B cell (primary cell): ENCODE results near the gene ARL4C. TPM values are rescaled to one million over a fixed set of nuclear protein-coding genes. Genes with fewer than 3 reads are reported as not detected.
A peak's percentile ranks its signal among the peaks of the same experiment; 100 is the strongest.

Source experiments
- ATAC-seq: fragments of 200-7000 bp; cut with Tn5 transposase; one replicate; pipeline ENCODE4 v1.10.0; 2021; ENCODE audit warnings: low read depth, mild to moderate bottlenecking, moderate number of reproducible peaks, moderate library complexity
- CTCF ChIA-PET: fragments of 350-600 bp; sonication (Branson Sonifier 250); formaldehyde crosslinking; loops from one replicate; lab custom pipeline; 2021; ENCODE audit warnings: antibody characterized with exemption, inconsistent platforms; lab: Charles Lee
- POLR2A ChIA-PET: fragments of 350-600 bp; sonication (Branson Sonifier 250); formaldehyde crosslinking; loops from one replicate; lab custom pipeline; 2021; ENCODE audit warnings: antibody characterized with exemption; lab: Charles Lee
- DNase-seq: peaks from one replicate; pipeline ENCODE4 v3.0.0; 2013
- H2AFZ ChIP-seq: 2 replicates; pipeline ENCODE4 v1.6.1; 2012; ENCODE audit warnings: mild to moderate bottlenecking, low read depth, low read length; ENCODE audit not compliant: insufficient read depth, poor library complexity, severe bottlenecking
- H3K27ac ChIP-seq, 2 donors: 1 replicate in 1 of 2; 2 replicates in 1 of 2; pipeline ENCODE4 v1.5.1; 2012 to 2013; ENCODE audit warnings: low read length in 2 of 2, mild to moderate bottlenecking in 2 of 2, moderate library complexity in 1 of 2
- H3K27me3 ChIP-seq, 4 experiments: fragments of 200-600 bp in 1 of 4; sonication (generic) in 1 of 4; replicated peaks in 1 of 4; 1 replicate in 2 of 4; 2 replicates in 2 of 4; pipeline versions ENCODE4 v1.6.1 to v1.7.0; 2013 to 2016; ENCODE audit warnings: low read length in 3 of 4, mild to moderate bottlenecking in 2 of 4, mixed read lengths in 1 of 4, moderate library complexity in 1 of 4; ENCODE audit not compliant: insufficient read depth in 4 of 4, control insufficient read depth in 3 of 4; ENCODE audit errors: control extremely low read depth in 1 of 4
- H3K36me3 ChIP-seq, 2 experiments: replicated peaks in 1 of 2; 1 replicate in 1 of 2; 2 replicates in 1 of 2; pipeline versions ENCODE4 v1.6.1 to v1.7.1; 2013; ENCODE audit warnings: low read length in 1 of 2; ENCODE audit not compliant: insufficient read depth in 2 of 2, control insufficient read depth in 1 of 2; ENCODE audit errors: control extremely low read depth in 1 of 2, extremely low read depth in 1 of 2
- H3K4me1 ChIP-seq, 2 donors: fragments of 200-600 bp in 1 of 2; sonication (generic) in 1 of 2; 1 replicate in 1 of 2; 2 replicates in 1 of 2; pipeline versions ENCODE4 v1.5.1 to v1.6.1; 2013 to 2017; ENCODE audit warnings: low read length in 2 of 2; ENCODE audit not compliant: control insufficient read depth in 2 of 2, insufficient read depth in 2 of 2
- H3K4me2 ChIP-seq: replicated peaks from 2 replicates; pipeline ENCODE3; 2012; ENCODE audit warnings: mild to moderate bottlenecking, low read depth, low read length; ENCODE audit not compliant: poor library complexity, severe bottlenecking
- H3K4me3 ChIP-seq, 5 experiments: fragments of 200-600 bp in 1 of 5; sonication (generic) in 1 of 5; 1 replicate in 3 of 5; 2 replicates in 2 of 5; pipeline versions ENCODE4 v1.5.1 to v1.7.0; 2011 to 2016; ENCODE audit warnings: low read length in 4 of 5, mild to moderate bottlenecking in 4 of 5, low read depth in 2 of 5, control low read depth in 1 of 5, moderate library complexity in 1 of 5; ENCODE audit not compliant: insufficient read depth in 1 of 5; ENCODE audit errors: control extremely low read depth in 1 of 5, extremely low read depth in 1 of 5
- H3K79me2 ChIP-seq: fragments of 200-600 bp; sonication (generic); one replicate; pipeline ENCODE4 v1.6.0; 2016; ENCODE audit warnings: low read length; ENCODE audit not compliant: control insufficient read depth, insufficient read depth
- H3K9ac ChIP-seq: fragments of 200-600 bp; sonication (generic); 2 replicates; pipeline ENCODE4 v1.6.1; 2017; ENCODE audit warnings: mild to moderate bottlenecking, low read length, moderate library complexity
- H3K9me3 ChIP-seq, 3 donors: one replicate each; pipeline versions ENCODE4 v1.6.1 to v1.7.1; 2013; ENCODE audit warnings: low read length in 2 of 3; ENCODE audit not compliant: control insufficient read depth in 2 of 3, insufficient read depth in 1 of 3; ENCODE audit errors: control extremely low read depth in 1 of 3
- H4K20me1 ChIP-seq: 2 replicates; pipeline ENCODE4 v1.6.0; 2012; ENCODE audit warnings: mild to moderate bottlenecking, low read length; ENCODE audit not compliant: insufficient read depth, control insufficient read depth, poor library complexity, severe bottlenecking
- H3K27ac Mint-ChIP-seq: one replicate; pipeline ENCODE4 v1.8.0; 2021; ENCODE audit warnings: mixed read lengths
- H3K27me3 Mint-ChIP-seq: one replicate; pipeline ENCODE4 v1.8.0; 2021; ENCODE audit warnings: mixed read lengths
- H3K4me1 Mint-ChIP-seq: one replicate; pipeline ENCODE4 v1.8.0; 2021; ENCODE audit warnings: mixed read lengths
- H3K4me3 Mint-ChIP-seq: one replicate; pipeline ENCODE4 v1.8.0; 2021; ENCODE audit warnings: mixed read lengths
- H3K9me3 Mint-ChIP-seq: one replicate; pipeline ENCODE4 v1.8.0; 2022; ENCODE audit warnings: mixed read lengths; ENCODE audit not compliant: insufficient read depth
- CTCF ChIP-seq: fragments of 200-600 bp; IDR thresholded peaks from one replicate; pipeline ENCODE4 v1.8.0; 2022; ENCODE audit warnings: antibody characterized with exemption, mild to moderate bottlenecking
- EZH2 ChIP-seq: IDR thresholded peaks from 2 replicates; pipeline ENCODE4 v1.6.1; 2012; ENCODE audit warnings: borderline replicate concordance, low read depth, mild to moderate bottlenecking, moderate library complexity, low read length; ENCODE audit not compliant: insufficient read depth, poor library complexity, severe bottlenecking
- WGBS: methylation state at CpG from one replicate; pipeline ENCODE4 v1.1.5; 2013; ENCODE audit warnings: missing lambda C conversion rate; ENCODE audit not compliant: insufficient coverage; 5-methylcytosine and 5-hydroxymethylcytosine counted together
- intact Hi-C: fragments of 100-400 bp; cut with micrococcal nuclease; formaldehyde crosslinking; loops from one replicate; pipeline ENCODE4 v1.10.0; 2022
- polyA plus RNA-seq: library from polyadenylated mRNA; depleted of rRNA; stranded (reverse); fragments of >200 nt; gene quantifications from 2 replicates; pipeline ENCODE4 v1.2.3, GENCODE V29; 2012
- total RNA-seq, 2 donors: library from RNA; stranded (reverse); fragments of 120-200 nt in 1 of 2; gene quantifications; 1 replicate in 1 of 2; 2 replicates in 1 of 2; pipeline versions ENCODE4 v1.2.3 to v1.2.4, GENCODE V29; 2013 to 2022

ARL4C gene
- total and polyA plus RNA-seq, 2 donors (not counting 1 experiment from before 2014, with no cell fraction given): 20.2 to 22.5 TPM

- WGBS: 90% methylated on average over 2 of the region's 5 CpGs
- Mint-ChIP-seq H3K9me3 (no peaks in the 10 kb centered on the region), H3K4me3 (peak overlapping the region; percentile 11), H3K27ac (no peak overlapping the region), H3K27me3 (no peaks in the 10 kb centered on the region), H3K4me1 (peaks cover 84% of the 10 kb centered on the region)
- no peak for ATAC-seq
- intact Hi-C loops: no loop called here
- Histone ChIP-seq H4K20me1 (peaks cover 66% of the 10 kb centered on the region), H3K79me2 (peaks cover 73% of the 10 kb centered on the region), H3K27me3 (peaks cover 0 to 2% (median 0%) of the 10 kb centered on the region in 4 experiments), H3K4me3 (no peak overlapping the region), H3K36me3 (peaks cover 0 to 11% of the 10 kb centered on the region in 2 experiments), H2AFZ (no peak overlapping the region), H3K4me2 (peak overlapping the region; percentile 86), H3K9me3 (no peaks in the 10 kb centered on the region), H3K27ac (no peak overlapping the region), H3K9ac (no peak overlapping the region), H3K4me1 (peaks cover 63 to 75% of the 10 kb centered on the region in 2 donors)
- DNase-seq: no peak
- TF ChIP-seq CTCF (no peak), EZH2 (no peak)
- POLR2A ChIA-PET: no interaction called here
- CTCF ChIA-PET: interaction anchor here (1.1 to 1.4 kb wide), 3 partner anchors 38 to 328 kb away, joined by 3 to 6 read pairs (median 5); no protein-coding TSS in a partner anchor
Observed at GRCh38 chr2:234491897-234492296, 5.0 kb downstream of the ARL4C start.

GRCh38 chr2:234491281-234491680 is 5.6 kb downstream of the ARL4C start:
- no CpG with 5 or more reads among the region's 4 CpGs for WGBS
- peaks cover 0 to 15% of the 10 kb centered on the region in 2 experiments for H3K36me3 ChIP-seq
- Mint-ChIP-seq H3K27ac (peak overlapping the region; percentile 26), H3K27me3 (no peaks in the 10 kb centered on the region), H3K4me3 (peak overlapping the region; percentile 9), H3K9me3 (no peaks in the 10 kb centered on the region), H3K4me1 (peaks cover 84% of the 10 kb centered on the region)
- peaks cover 65% of the 10 kb centered on the region for H4K20me1 ChIP-seq
- intact Hi-C loops: no loop called here
- DNase-seq: no peak
- H3K9me3 ChIP-seq: no peaks in the 10 kb centered on the region
- no peak for ATAC-seq
- POLR2A ChIA-PET: no interaction called here
- no peak overlapping the region for H3K9ac ChIP-seq
- H3K79me2 ChIP-seq: peaks cover 78% of the 10 kb centered on the region
- H3K4me2 ChIP-seq: peak overlapping the region; percentile 57
- H3K27ac ChIP-seq: peak overlapping the region in 1 of 2 donors; percentile 41
- H2AFZ ChIP-seq: no peak overlapping the region
- CTCF ChIA-PET: interaction anchor here (2.4 kb wide), 1 partner anchor 356 kb away, joined by 6 read pairs; no protein-coding TSS in a partner anchor
- TF ChIP-seq CTCF: no peak
- H3K27me3 ChIP-seq: peaks cover 0 to 4% (median 0%) of the 10 kb centered on the region in 4 experiments
- H3K4me1 ChIP-seq: peaks cover 63 to 75% of the 10 kb centered on the region in 2 donors
- no peak overlapping the region for H3K4me3 ChIP-seq
